GM13976 (cell line): ENCODE measurements around the gene HP1BP3.

Source experiments
- DNase-seq: peaks from one replicate; pipeline ENCODE4 v3.0.0; 2012; ENCODE audit warnings: low spot score
- CTCF ChIP-seq: IDR thresholded peaks from 2 replicates; pipeline ENCODE4 v1.5.1; 2012; ENCODE audit warnings: borderline replicate concordance, mild to moderate bottlenecking; ENCODE audit not compliant: insufficient read depth; ENCODE audit errors: extremely low read depth, missing control alignments, control extremely low read depth
- in situ Hi-C: fragments of 300-500 bp; cut with MboI; formaldehyde crosslinking; loops from one replicate; pipeline ENCODE4 v1.12.0; 2022; ENCODE audit warnings: low sequenced_read_pairs, mixed read lengths, inconsistent platforms; ENCODE audit not compliant: unreplicated experiment

HP1BP3 gene

GRCh38 chr1:20829531-20829930 is 42.4 kb upstream of the HP1BP3 start:
- DNase-seq: no peak
- no peak for TF ChIP-seq CTCF
- in situ Hi-C loops: no loop called here

- in situ Hi-C loops: no loop called here
- DNase-seq: no peak
These were observed 36.7 kb upstream of the HP1BP3 start for GRCh38 chr1:20823845-20824244.

DNA sequence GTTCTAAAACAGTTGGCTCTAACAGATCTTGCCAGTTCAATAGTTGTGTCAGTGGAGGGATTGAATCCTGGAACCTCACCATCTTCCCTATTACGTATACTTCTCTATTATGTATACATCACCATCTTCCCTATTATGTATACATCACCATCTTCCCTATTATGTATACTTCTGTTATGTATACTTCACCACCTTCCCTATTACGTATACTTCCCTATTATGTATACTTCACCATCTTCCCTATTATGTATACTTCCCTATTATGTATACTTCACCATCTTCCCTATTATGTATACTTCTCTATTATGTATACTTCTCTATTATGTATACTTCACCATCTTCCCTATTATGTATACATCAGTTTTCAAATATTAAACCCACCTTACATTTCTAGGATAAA is 34.4 kb upstream of the HP1BP3 start:
- in situ Hi-C loops: no loop called here
- no peak for DNase-seq
- no peak for TF ChIP-seq CTCF

More at GRCh38 chr1:20823845-20824244, 36.7 kb upstream of the HP1BP3 start:
- no peak for TF ChIP-seq CTCF

- in situ Hi-C loops: no loop called here
- DNase-seq: no peak
- no peak for TF ChIP-seq CTCF
These were observed 32.7 kb upstream of the HP1BP3 start for GRCh38 chr1:20819818-20820217.

DNA sequence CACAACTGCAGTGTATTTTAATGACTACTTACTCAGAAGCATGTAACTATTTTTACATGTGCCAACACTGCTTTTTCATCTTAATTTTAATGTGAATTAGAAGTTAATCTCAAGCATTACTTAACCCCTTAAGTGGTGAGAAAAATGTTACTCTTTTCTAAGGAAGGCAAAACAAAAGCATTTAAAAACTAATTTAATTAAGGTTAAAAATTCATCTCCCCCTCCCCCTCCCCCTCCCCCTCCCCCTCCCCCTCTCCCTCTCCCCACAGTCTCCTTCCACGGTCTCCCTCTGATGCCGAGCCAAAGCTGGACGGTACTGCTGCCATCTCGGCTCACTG is 27.4 kb upstream of the HP1BP3 start:
- no peak for DNase-seq
- in situ Hi-C loops: no loop called here
- no peak for TF ChIP-seq CTCF

DNA sequence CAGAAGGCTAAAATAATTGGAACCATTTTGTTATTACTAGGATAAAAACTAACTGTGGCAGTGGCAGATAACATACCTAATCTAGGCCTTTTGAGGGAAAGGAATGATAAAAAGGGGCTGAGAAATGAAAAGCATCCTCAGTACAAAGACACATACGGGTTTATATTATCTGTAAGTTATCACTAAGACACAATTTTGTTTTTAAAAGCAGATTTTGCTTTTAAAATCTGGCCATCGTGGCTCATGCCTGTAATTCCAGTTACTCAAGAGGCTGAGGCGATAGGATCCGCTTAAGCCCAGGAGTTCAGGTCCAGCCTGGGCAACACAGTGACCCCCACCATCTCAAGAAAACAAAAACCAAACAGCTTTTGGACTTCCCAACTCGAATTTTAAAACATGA is 24.8 kb upstream of the HP1BP3 start:
- in situ Hi-C loops: no loop called here
- TF ChIP-seq CTCF: no peak
- DNase-seq: no peak

DNA sequence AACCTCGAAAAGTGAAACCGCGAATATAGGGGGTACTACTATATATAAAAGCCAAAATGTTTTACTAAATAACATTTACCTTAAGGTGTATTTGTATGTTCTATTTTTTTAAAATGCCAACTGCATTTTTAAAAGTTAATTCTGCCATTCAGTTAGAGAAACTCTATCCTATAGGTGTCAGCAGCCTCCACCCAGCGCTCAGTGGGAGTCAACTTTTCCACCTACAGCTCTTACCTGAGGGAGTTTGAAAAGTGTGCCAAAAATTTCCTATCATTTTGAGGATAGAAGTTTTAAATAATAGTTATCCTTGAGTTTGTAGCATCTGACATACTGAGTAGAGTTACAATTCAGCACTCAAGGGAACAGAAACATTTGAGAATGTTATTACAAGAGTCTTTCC is 6.1 kb upstream of the HP1BP3 start:
- in situ Hi-C loops: no loop called here
- no peak for DNase-seq
- no peak for TF ChIP-seq CTCF
